ENCODE data around the gene TRAIP.

TRAIP gene

GRCh38 chr3:49886922-49887265 lies 30.5 kb upstream of the TRAIP start:
- H3K27ac ChIP-seq (ENCODE audit: extremely low read depth, low read depth, low read length) = no peak overlapping the region
- H3K4me1 ChIP-seq (ENCODE audit: control insufficient read depth, insufficient read depth, low read length) = no peaks in the 10 kb centered on the region
- H3K4me3 ChIP-seq (ENCODE audit: low read depth, low read length) = no peak overlapping the region
- ChIA-PET CTCF (no interaction called here), POLR2A (no interaction called here)
- TF ChIP-seq ZNF426 (tag by site-specific recombination; IDR thresholded peaks at IDR 0.05) (no peak), TRIM28 (IDR thresholded peaks at IDR 0.05; ENCODE audit: borderline replicate concordance, low read length) (no peak), ZNF423 (tag by site-specific recombination; IDR thresholded peaks at IDR 0.05) (no peak), ZNF792 (tag by site-specific recombination; IDR thresholded peaks at IDR 0.05) (no peak), ZFP69B (tag by site-specific recombination; IDR thresholded peaks at IDR 0.05) (no peak), ZNF513 (tag by site-specific recombination; IDR thresholded peaks at IDR 0.05) (no peak), ZNF585B (tag by site-specific recombination; IDR thresholded peaks at IDR 0.05) (no peak), PRDM6 (tag by site-specific recombination; IDR thresholded peaks at IDR 0.05) (no peak), GLI2 (tag by site-specific recombination; IDR thresholded peaks at IDR 0.05; ENCODE audit: borderline replicate concordance, low read depth) (no peak), ZNF391 (tag by site-specific recombination; IDR thresholded peaks at IDR 0.05; ENCODE audit: borderline replicate concordance, low read depth) (no peak)
- TF ChIP-seq, protein P1, sequence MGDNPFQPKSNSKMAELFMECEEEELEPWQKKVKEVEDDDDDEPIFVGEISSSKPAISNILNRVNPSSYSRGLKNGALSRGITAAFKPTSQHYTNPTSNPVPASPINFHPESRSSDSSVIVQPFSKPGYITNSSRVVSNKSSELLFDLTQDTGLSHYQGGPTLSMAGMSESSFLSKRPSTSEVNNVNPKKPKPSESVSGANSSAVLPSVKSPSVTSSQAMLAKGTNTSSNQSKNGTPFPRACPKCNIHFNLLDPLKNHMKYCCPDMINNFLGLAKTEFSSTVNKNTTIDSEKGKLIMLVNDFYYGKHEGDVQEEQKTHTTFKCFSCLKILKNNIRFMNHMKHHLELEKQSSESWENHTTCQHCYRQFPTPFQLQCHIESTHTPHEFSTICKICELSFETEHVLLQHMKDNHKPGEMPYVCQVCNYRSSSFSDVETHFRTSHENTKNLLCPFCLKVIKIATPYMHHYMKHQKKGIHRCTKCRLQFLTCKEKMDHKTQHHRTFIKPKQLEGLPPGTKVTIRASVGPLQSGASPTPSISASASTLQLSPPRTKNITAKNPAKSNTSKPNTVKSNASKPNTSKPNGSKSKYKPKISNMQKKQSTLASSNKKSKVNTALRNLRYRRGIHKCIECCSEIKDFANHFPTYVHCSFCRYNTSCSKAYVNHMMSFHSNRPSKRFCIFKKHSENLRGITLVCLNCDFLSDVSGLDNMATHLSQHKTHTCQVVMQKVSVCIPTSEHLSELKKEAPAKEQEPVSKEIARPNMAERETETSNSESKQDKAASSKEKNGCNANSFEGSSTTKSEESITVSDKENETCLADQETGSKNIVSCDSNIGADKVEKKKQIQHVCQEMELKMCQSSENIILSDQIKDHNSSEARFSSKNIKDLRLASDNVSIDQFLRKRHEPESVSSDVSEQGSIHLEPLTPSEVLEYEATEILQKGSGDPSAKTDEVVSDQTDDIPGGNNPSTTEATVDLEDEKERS (tag by site-specific recombination; IDR thresholded peaks at IDR 0.05) = no peak
- TF ChIP-seq, protein P2, sequence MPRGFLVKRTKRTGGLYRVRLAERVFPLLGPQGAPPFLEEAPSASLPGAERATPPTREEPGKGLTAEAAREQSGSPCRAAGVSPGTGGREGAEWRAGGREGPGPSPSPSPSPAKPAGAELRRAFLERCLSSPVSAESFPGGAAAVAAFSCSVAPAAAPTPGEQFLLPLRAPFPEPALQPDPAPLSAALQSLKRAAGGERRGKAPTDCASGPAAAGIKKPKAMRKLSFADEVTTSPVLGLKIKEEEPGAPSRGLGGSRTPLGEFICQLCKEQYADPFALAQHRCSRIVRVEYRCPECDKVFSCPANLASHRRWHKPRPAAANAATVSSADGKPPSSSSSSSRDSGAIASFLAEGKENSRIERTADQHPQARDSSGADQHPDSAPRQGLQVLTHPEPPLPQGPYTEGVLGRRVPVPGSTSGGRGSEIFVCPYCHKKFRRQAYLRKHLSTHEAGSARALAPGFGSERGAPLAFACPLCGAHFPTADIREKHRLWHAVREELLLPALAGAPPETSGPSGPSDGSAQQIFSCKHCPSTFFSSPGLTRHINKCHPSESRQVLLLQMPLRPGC (tag by site-specific recombination; IDR thresholded peaks at IDR 0.05) = no peak
- TF ChIP-seq, protein P3, sequence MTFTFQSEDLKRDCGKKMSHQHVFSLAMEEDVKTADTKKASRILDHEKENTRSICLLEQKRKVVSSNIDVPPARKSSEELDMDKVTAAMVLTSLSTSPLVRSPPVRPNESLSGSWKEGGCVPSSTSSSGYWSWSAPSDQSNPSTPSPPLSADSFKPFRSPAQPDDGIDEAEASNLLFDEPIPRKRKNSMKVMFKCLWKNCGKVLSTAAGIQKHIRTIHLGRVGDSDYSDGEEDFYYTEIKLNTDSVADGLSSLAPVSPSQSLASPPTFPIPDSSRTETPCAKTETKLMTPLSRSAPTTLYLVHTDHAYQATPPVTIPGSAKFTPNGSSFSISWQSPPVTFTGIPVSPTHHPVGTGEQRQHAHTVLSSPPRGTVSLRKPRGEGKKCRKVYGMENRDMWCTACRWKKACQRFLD (tag by site-specific recombination; IDR thresholded peaks at IDR 0.05) = no peak
- no peaks in the 10 kb centered on the region for H3K9me3 ChIP-seq (ENCODE audit: control insufficient read depth, insufficient read depth, low read depth, low read length)
- H3K36me3 ChIP-seq (ENCODE audit: control insufficient read depth in 2 of 2, insufficient read depth in 1 of 2, low read length in 2 of 2) = no peaks in the 10 kb centered on the region

- POLR2A ChIA-PET = no interaction called here
- no peaks in the 10 kb centered on the region for H3K36me3 ChIP-seq (ENCODE audit: control insufficient read depth in 2 of 2, insufficient read depth in 1 of 2, low read length in 2 of 2)
- no peak overlapping the region for H3K27ac ChIP-seq (ENCODE audit: extremely low read depth, low read depth, low read length)
- CTCF ChIA-PET = interaction anchor here (1.1 to 1.4 kb wide), 2 partner anchors 28 to 45 kb away, joined by 3 read pairs; no protein-coding TSS in a partner anchor
- no peaks in the 10 kb centered on the region for H3K4me1 ChIP-seq (ENCODE audit: control insufficient read depth, insufficient read depth, low read length)
- H3K9me3 ChIP-seq (ENCODE audit: control insufficient read depth, insufficient read depth, low read depth, low read length) = no peaks in the 10 kb centered on the region
- H3K4me3 ChIP-seq (ENCODE audit: low read depth, low read length) = no peak overlapping the region
- TF ChIP-seq PATZ1 (tag by site-specific recombination; IDR thresholded peaks at IDR 0.05) (no peak), ZNF623 (tag by site-specific recombination; IDR thresholded peaks at IDR 0.05) (no peak), ZNF548 (tag by site-specific recombination; IDR thresholded peaks at IDR 0.05) (no peak), PRDM6 (tag by site-specific recombination; IDR thresholded peaks at IDR 0.05) (no peak), ZNF248 (tag by site-specific recombination; IDR thresholded peaks at IDR 0.05) (no peak), ZNF114 (tag by site-specific recombination; IDR thresholded peaks at IDR 0.05) (no peak)
These were observed 27.6 kb upstream of the TRAIP start for GRCh38 chr3:49883998-49884397.
